Measurements from ENCODE around the gene RCOR2. TPM values are rescaled to one million over a fixed set of nuclear protein-coding genes. Genes with fewer than 3 reads are reported as not detected.
A peak's percentile ranks its signal among the peaks of the same experiment; 100 is the strongest.
"Not testable (repeated sequence)": the region's sequence is repeated elsewhere in the genome, so short reads cannot be mapped to it uniquely, and the experiment has no call there.

The RCOR2 gene
- total RNA-seq, 1 donor from 2014 or later = not detected

DNA sequence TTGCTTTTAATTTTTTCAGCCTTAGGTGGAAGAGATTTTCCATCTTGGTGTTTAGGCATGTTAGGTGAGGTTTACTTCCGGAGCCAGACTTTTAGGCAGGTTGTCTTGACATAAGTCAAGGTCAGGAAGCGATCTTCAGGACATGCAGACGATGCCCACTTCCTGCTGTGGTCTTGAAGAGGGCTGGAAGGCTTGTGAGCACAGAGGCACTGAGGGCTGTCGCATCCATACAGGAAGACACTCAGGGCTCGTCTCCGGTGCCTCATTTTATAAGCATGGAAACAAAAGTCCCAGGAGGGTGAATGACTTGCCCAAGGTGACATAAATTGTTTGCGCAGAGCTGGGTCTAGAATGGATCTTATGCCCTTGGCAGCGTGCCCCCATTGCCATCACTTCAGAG is 47.3 kb downstream of the RCOR2 start:
- TF ChIP-seq POLR2A (IDR thresholded peaks at IDR 0.05) (no peak), POLR2AphosphoS5 (IDR thresholded peaks at IDR 0.05; ENCODE audit: insufficient read depth in 1 of 2, low read depth in 1 of 2) (no peak)
- TF ChIP-seq, protein P1, sequence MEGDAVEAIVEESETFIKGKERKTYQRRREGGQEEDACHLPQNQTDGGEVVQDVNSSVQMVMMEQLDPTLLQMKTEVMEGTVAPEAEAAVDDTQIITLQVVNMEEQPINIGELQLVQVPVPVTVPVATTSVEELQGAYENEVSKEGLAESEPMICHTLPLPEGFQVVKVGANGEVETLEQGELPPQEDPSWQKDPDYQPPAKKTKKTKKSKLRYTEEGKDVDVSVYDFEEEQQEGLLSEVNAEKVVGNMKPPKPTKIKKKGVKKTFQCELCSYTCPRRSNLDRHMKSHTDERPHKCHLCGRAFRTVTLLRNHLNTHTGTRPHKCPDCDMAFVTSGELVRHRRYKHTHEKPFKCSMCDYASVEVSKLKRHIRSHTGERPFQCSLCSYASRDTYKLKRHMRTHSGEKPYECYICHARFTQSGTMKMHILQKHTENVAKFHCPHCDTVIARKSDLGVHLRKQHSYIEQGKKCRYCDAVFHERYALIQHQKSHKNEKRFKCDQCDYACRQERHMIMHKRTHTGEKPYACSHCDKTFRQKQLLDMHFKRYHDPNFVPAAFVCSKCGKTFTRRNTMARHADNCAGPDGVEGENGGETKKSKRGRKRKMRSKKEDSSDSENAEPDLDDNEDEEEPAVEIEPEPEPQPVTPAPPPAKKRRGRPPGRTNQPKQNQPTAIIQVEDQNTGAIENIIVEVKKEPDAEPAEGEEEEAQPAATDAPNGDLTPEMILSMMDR (IDR thresholded peaks at IDR 0.05) = no peak
- intact Hi-C loops (cut with DNase I) = no loop called here
- H3K9me3 ChIP-seq = no peaks in the 10 kb centered on the region
- H3K27me3 ChIP-seq = no peaks in the 10 kb centered on the region
- H3K4me1 ChIP-seq = peaks cover 91% of the 10 kb centered on the region
- no peak overlapping the region for H3K4me3 ChIP-seq
- H3K36me3 ChIP-seq = no peaks in the 10 kb centered on the region
- peak overlapping the region; percentile 45 for H3K27ac ChIP-seq
- DNase-seq (ENCODE audit: extremely low spot score in 2 of 2) = no peak

DNA sequence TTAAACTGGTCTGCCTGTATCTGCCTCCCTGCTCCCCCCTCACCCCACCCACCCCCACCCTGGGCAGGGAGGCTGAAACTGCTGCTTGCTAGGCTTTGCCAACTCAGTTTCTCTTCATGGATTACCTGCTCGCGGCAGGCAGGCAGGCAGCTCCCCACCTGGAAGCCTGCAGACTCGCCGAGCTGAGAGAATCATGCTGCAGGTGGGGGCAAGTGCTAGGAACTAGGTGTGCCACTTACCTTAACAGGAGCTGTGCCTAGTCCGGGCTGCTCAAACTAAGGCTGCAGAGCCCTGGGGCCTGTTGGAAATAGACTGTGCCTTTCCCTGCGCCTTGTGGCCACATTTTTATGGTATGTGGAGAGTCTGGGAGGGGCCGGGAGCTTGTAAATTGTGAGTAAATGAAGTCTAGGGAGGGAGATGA is 47.8 kb downstream of the RCOR2 start:
- Histone ChIP-seq H3K9me3 (no peaks in the 10 kb centered on the region), H3K27me3 (no peaks in the 10 kb centered on the region), H3K4me3 (no peak overlapping the region), H3K27ac (peak overlapping the region; percentile 8), H3K4me1 (peaks cover 86% of the 10 kb centered on the region), H3K36me3 (no peaks in the 10 kb centered on the region)
- TF ChIP-seq POLR2AphosphoS5 (IDR thresholded peaks at IDR 0.05; ENCODE audit: insufficient read depth in 1 of 2, low read depth in 1 of 2) (no peak), POLR2A (IDR thresholded peaks at IDR 0.05) (no peak)
- TF ChIP-seq, protein P1 (IDR thresholded peaks at IDR 0.05) = no peak
- intact Hi-C loops (cut with DNase I) = no loop called here
- DNase-seq (ENCODE audit: extremely low spot score in 2 of 2) = no peak

DNA sequence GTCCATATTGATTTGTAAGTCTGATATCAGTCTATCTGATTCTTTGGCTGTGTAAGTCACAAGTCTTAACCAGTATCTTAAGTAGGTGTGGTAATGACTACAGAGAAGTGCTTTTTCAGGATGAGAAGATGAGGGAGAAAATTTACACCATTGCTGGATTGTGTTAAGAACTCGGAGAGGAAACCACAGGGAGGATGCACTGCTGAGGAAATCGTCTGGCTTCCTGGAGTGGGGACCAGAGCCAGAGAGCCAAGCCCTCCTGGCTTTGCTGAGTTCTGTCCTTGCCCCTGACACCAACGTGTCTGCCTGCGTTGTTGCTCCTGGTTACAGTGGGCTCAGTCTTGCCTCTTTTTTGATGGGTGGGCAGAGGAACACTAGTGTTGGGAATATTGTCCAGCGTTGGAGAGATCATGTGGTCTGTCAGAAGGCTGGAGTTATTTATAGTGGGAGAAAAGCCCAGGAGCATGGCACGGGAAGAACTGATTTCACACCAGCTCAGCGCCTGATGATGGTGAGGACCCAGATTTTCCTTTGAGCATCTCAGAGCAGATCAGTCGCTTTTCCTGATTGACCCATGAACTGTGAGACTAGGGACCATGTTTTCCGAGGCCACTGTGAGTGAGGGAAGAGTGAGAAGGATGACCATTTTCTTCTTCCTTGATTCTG is 48.4 kb downstream of the RCOR2 start:
- Histone ChIP-seq H3K9me3 (no peaks in the 10 kb centered on the region), H3K4me1 (peaks cover 80% of the 10 kb centered on the region), H3K27me3 (no peaks in the 10 kb centered on the region), H3K36me3 (no peaks in the 10 kb centered on the region), H3K4me3 (no peak overlapping the region), H3K27ac (peak overlapping the region; percentile 8)
- intact Hi-C loops (cut with DNase I) = no loop called here
- no peak for DNase-seq (ENCODE audit: extremely low spot score in 2 of 2)
- TF ChIP-seq POLR2A (IDR thresholded peaks at IDR 0.05) (no peak), POLR2AphosphoS5 (IDR thresholded peaks at IDR 0.05; ENCODE audit: insufficient read depth in 1 of 2, low read depth in 1 of 2) (no peak)

DNA sequence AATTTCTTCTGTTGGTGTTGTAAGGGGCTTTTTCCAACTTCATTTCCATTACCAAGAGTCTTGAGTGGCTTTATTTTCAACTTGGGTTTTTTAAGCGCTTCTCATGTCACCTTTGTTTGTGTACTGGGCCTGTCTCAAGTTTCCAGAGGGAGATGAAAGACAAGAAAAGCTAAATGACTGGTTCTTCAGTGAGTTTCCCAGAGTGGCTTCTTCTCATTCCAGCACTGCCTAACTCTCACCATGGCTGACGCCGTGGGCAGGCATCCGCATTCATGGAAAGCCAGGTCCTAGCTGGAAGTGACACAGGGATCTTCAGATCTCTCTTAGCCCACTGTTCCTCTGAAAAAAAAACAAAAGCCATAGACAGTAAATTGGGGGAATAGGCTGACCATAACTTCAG is 49.5 kb downstream of the RCOR2 start:
- no peak for DNase-seq (ENCODE audit: extremely low spot score in 2 of 2)
- TF ChIP-seq POLR2AphosphoS5 (IDR thresholded peaks at IDR 0.05; ENCODE audit: insufficient read depth in 1 of 2, low read depth in 1 of 2) (no peak), POLR2A (IDR thresholded peaks at IDR 0.05) (no peak)
- TF ChIP-seq, protein P1 (IDR thresholded peaks at IDR 0.05) = no peak
- Histone ChIP-seq H3K27ac (no peak overlapping the region), H3K9me3 (no peaks in the 10 kb centered on the region), H3K4me3 (no peak overlapping the region), H3K27me3 (no peaks in the 10 kb centered on the region), H3K36me3 (peaks cover 0 to 5% of the 10 kb centered on the region in 2 donors), H3K4me1 (peaks cover 70% of the 10 kb centered on the region)
- intact Hi-C loops (cut with DNase I) = no loop called here

DNA sequence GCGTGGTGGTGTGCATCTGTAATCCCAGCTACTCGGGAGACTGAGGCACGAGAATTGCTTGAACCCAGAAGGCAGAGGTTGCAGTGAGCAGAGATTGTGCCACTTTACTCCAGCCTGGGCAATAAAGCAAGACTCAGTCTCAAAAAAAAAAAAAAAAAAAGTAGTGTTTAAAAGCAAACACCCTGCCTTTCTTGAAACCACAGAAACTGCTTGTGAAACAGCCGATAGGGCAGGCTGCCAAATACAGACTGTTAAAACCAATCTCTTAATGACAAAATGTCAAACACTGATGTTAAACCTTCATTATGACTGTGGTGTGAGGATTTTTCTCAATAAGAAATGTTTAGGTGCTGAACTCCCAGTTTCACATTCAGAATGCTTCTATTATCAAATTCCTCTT is 50.8 kb downstream of the RCOR2 start:
- intact Hi-C loops (cut with DNase I) = no loop called here
- Histone ChIP-seq H3K9me3 (no peaks in the 10 kb centered on the region), H3K36me3 (peaks cover 0 to 12% of the 10 kb centered on the region in 2 donors), H3K4me3 (no peak overlapping the region), H3K4me1 (peaks cover 57% of the 10 kb centered on the region), H3K27me3 (no peaks in the 10 kb centered on the region), H3K27ac (no peak overlapping the region)
- TF ChIP-seq, protein P1 (IDR thresholded peaks at IDR 0.05) = no peak
- TF ChIP-seq POLR2AphosphoS5 (IDR thresholded peaks at IDR 0.05; ENCODE audit: insufficient read depth in 1 of 2, low read depth in 1 of 2) = no peak
- no peak for TF ChIP-seq POLR2A (IDR thresholded peaks at IDR 0.05)
- no peak for DNase-seq (ENCODE audit: extremely low spot score in 2 of 2)

DNA sequence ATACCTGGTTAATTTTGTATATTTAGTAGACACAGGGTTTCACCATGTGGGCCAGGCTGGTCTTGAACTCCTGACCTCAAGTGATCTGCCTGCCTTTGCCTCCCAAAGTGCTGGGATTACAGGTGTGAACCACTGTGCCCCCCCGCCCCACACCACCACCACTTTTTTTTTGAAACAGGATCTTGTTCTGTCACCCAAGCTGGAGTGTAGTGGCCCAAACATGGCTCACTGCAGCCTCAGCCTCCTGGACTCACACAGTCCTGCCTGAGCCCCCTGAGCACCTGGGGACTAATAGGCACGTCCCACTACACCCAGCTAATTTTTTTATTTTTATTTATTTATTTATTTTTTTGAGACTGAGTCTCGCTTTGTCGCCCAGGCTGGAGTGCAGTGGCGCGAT is 53.3 kb downstream of the RCOR2 start:
- H3K9me3 ChIP-seq; DNase-seq (ENCODE audit: extremely low spot score in 2 of 2); H3K4me3 ChIP-seq; H3K27ac ChIP-seq; H3K27me3 ChIP-seq; intact Hi-C loops (cut with DNase I): not testable (repeated sequence)
- Histone ChIP-seq H3K4me1 (peaks cover 39% of the 10 kb centered on the region), H3K36me3 (peaks cover 0 to 12% of the 10 kb centered on the region in 2 donors)

Data from vagina (tissue), 2 donors.